HCT116 (cell line): ENCODE results near the gene SEMA3F. TPM values are rescaled to one million over a fixed set of nuclear protein-coding genes. Genes with fewer than 3 reads are reported as not detected.

Source experiments
- ATAC-seq: fragments of 200-7000 bp; cut with Tn5 transposase; 2 replicates; pipeline ENCODE4 v1.9.1; 2020; ENCODE audit warnings: mild to moderate bottlenecking, moderate library complexity
- BruUV-seq: library from RNA; stranded (reverse); fragments of 400-500 nt; replicated peaks from 2 replicates; lab custom pipeline; 2021; lab: Mats Ljungman, UMichigan
- CTCF ChIA-PET: fragments of 300-600 bp; sonication (Branson Sonifier 250); formaldehyde crosslinking; loops from one replicate; lab custom pipeline; 2021; ENCODE audit warnings: antibody characterized with exemption; lab: Charles Lee
- POLR2A ChIA-PET: fragments of 300-600, 350-600 bp; sonication (Branson Sonifier 250); formaldehyde crosslinking; loops from one replicate; lab custom pipeline; 2021; ENCODE audit warnings: antibody characterized with exemption; lab: Charles Lee
- RAD21 ChIA-PET, 2 experiments: fragments of 300-600 bp; sonication (Branson Sonifier 250); formaldehyde crosslinking; loops; one replicate each; lab custom pipeline; 2023; ENCODE audit warnings: low total read pairs in 2 of 2; ENCODE audit not compliant: uncharacterized antibody in 2 of 2, unreplicated experiment in 2 of 2, low non-redundant PET in 1 of 2; lab: Charles Lee
- DNase-seq: peaks from one replicate; pipeline ENCODE4 v3.0.0-alpha.2; 2010; ENCODE audit warnings: low read depth, low spot score
- H2AFZ ChIP-seq: fragments of 200-600 bp; shearing (Covaris generic), sonication (generic); 2 replicates; pipeline ENCODE4 v1.6.1; 2017; ENCODE audit warnings: low read depth, mixed run types, mixed read lengths, antibody characterized with exemption, low read length; ENCODE audit not compliant: poor library complexity, severe bottlenecking
- H3K27ac ChIP-seq: 2 replicates; pipeline ENCODE4 v1.5.1; 2012; ENCODE audit warnings: low read depth, low read length
- H3K27me3 ChIP-seq: fragments of 200-600 bp; sonication (generic); 2 replicates; pipeline ENCODE4 v1.6.1; 2016; ENCODE audit warnings: mixed run types, low read length, mixed read lengths; ENCODE audit not compliant: insufficient read depth
- H3K36me3 ChIP-seq, 2 experiments: fragments of 200-500 bp in 1 of 2; fragments of 200-600 bp in 1 of 2; sonication (Bioruptor generic) in 1 of 2; sonication (generic) in 1 of 2; 2 replicates each; pipeline versions ENCODE4 v1.5.1 to v1.6.1; 2014 to 2016; ENCODE audit warnings: low read length in 2 of 2, inconsistent platforms in 1 of 2, mixed read lengths in 1 of 2, mixed run types in 1 of 2; ENCODE audit not compliant: insufficient read depth in 2 of 2, control insufficient read depth in 1 of 2
- H3K4me1 ChIP-seq, 2 experiments: fragments of 200-600 bp in 1 of 2; sonication (generic) in 1 of 2; 2 replicates each; pipeline versions ENCODE4 v1.5.1 to v1.6.1; 2012 to 2017; ENCODE audit warnings: low read length in 2 of 2, inconsistent platforms in 1 of 2, mild to moderate bottlenecking in 1 of 2, mixed read lengths in 1 of 2, mixed run types in 1 of 2, moderate library complexity in 1 of 2; ENCODE audit not compliant: insufficient read depth in 2 of 2, control insufficient read depth in 1 of 2
- H3K4me2 ChIP-seq: fragments of 200-600 bp; sonication (generic); 2 replicates; pipeline ENCODE4 v1.6.1; 2017; ENCODE audit warnings: mixed run types, low read length, mixed read lengths
- H3K4me3 ChIP-seq, 2 experiments: fragments of 200-600 bp in 1 of 2; sonication (generic) in 1 of 2; replicated peaks in 1 of 2; 2 replicates each; pipeline ENCODE4 v1.5.1; 2011 to 2016; ENCODE audit warnings: low read length in 2 of 2, control low read depth in 1 of 2, low read depth in 1 of 2, mild to moderate bottlenecking in 1 of 2, mixed read lengths in 1 of 2, mixed run types in 1 of 2
- H3K79me2 ChIP-seq: fragments of 200-600 bp; sonication (generic); 2 replicates; pipeline ENCODE4 v1.6.1; 2017; ENCODE audit warnings: mild to moderate bottlenecking, mixed run types, low read length, moderate library complexity, mixed read lengths; ENCODE audit not compliant: insufficient read depth
- H3K9ac ChIP-seq: fragments of 200-600 bp; sonication (generic); 2 replicates; pipeline ENCODE4 v1.6.1; 2016; ENCODE audit warnings: low read length, mixed read lengths
- H3K9me2 ChIP-seq: fragments of 200-600 bp; sonication (generic), shearing (Covaris generic); 2 replicates; pipeline ENCODE4 v1.6.1; 2017; ENCODE audit warnings: mixed run types, mild to moderate bottlenecking, moderate library complexity; ENCODE audit not compliant: insufficient read depth
- H3K9me3 ChIP-seq, 2 experiments: fragments of 200-500 bp in 1 of 2; fragments of 200-600 bp in 1 of 2; sonication (Bioruptor generic) in 1 of 2; sonication (generic) in 1 of 2; 2 replicates each; pipeline ENCODE4 v1.6.1; 2014 to 2017; ENCODE audit warnings: low read length in 2 of 2, mixed read lengths in 2 of 2, inconsistent platforms in 1 of 2, low read depth in 1 of 2, mild to moderate bottlenecking in 1 of 2, mixed run types in 1 of 2, moderate library complexity in 1 of 2; ENCODE audit not compliant: control insufficient read depth in 1 of 2, insufficient read depth in 1 of 2
- H4K20me1 ChIP-seq: fragments of 200-600 bp; sonication (generic), shearing (Covaris generic); 2 replicates; pipeline ENCODE4 v1.6.1; 2017; ENCODE audit warnings: mixed run types, mild to moderate bottlenecking, moderate library complexity; ENCODE audit not compliant: insufficient read depth
- ATF3 ChIP-seq: IDR thresholded peaks from 2 replicates; pipeline ENCODE4 v1.6.1; 2012
- CBX3 ChIP-seq: IDR thresholded peaks from 2 replicates; pipeline ENCODE4 v1.6.1; 2012; ENCODE audit warnings: low read depth
- EGR1 ChIP-seq: IDR thresholded peaks from 2 replicates; pipeline ENCODE4 v1.6.1; 2012; ENCODE audit warnings: low read depth
- ELF1 ChIP-seq: IDR thresholded peaks from 2 replicates; pipeline ENCODE4 v1.6.1; 2012; ENCODE audit warnings: low read depth, borderline replicate concordance
- EZH2 ChIP-seq: fragments of 200-600 bp; sonication (generic); IDR thresholded peaks from 2 replicates; pipeline ENCODE4 v1.6.1; 2017; ENCODE audit warnings: antibody characterized with exemption, mixed run types
- FOSL1 ChIP-seq: IDR thresholded peaks from 2 replicates; pipeline ENCODE4 v1.6.1; 2012; ENCODE audit warnings: low read depth
- MAX ChIP-seq: IDR thresholded peaks from 2 replicates; pipeline ENCODE4 v1.6.1; 2012
- POLR2A ChIP-seq: IDR thresholded peaks from 2 replicates; pipeline ENCODE4 v1.7.0; 2011; ENCODE audit warnings: borderline replicate concordance; ENCODE audit not compliant: insufficient read depth, insufficient read length; ENCODE audit errors: extremely low read depth
- POLR2AphosphoS5 ChIP-seq: IDR thresholded peaks from 2 replicates; pipeline ENCODE4 v1.6.1; 2011; ENCODE audit warnings: mild to moderate bottlenecking, low read depth, low read length, moderate library complexity
- SIN3A ChIP-seq: IDR thresholded peaks from 2 replicates; pipeline ENCODE4 v1.6.1; 2012; ENCODE audit warnings: low read depth
- SP1 ChIP-seq: IDR thresholded peaks from 2 replicates; pipeline ENCODE4 v1.6.1; 2012; ENCODE audit warnings: low read depth
- SRF ChIP-seq: IDR thresholded peaks from 2 replicates; pipeline ENCODE4 v1.6.1; 2012; ENCODE audit warnings: low read depth
- YY1 ChIP-seq: IDR thresholded peaks from 2 replicates; pipeline ENCODE4 v1.6.1; 2011; ENCODE audit warnings: low read length, low read depth, moderate library complexity, mild to moderate bottlenecking; ENCODE audit not compliant: insufficient replicate concordance; ENCODE audit errors: extremely low read depth
- ZBTB33 ChIP-seq: IDR thresholded peaks from 2 replicates; pipeline ENCODE4 v1.6.1; 2011; ENCODE audit warnings: mild to moderate bottlenecking, low read length, moderate library complexity; ENCODE audit not compliant: insufficient replicate concordance; ENCODE audit errors: extremely low read depth
- ZNF274 ChIP-seq: fragments of 200-500 bp; sonication (Bioruptor generic); IDR thresholded peaks from 2 replicates; pipeline ENCODE4 v1.6.1; 2014; ENCODE audit warnings: mild to moderate bottlenecking, low read depth, low read length, inconsistent platforms
- intact Hi-C: fragments of 100-400 bp; cut with micrococcal nuclease; formaldehyde crosslinking; loops from 2 replicates; pipeline ENCODE4 v1.10.0; 2022
- total RNA-seq: library from RNA; stranded (reverse); gene quantifications from one replicate; pipeline ENCODE4 v1.2.1, GENCODE V29; 2021; ENCODE audit not compliant: unreplicated experiment
- TF ChIP-seq, protein P1 (sequence below), 3 experiments: fragments of 200-600 bp in 1 of 3; sonication (generic) in 1 of 3; IDR thresholded peaks in 2 of 3; conservative IDR thresholded peaks in 1 of 3; 2 replicates each; pipeline ENCODE4 v1.5.1; 2012 to 2017; ENCODE audit warnings: low read depth in 2 of 3, low read length in 2 of 3, antibody characterized with exemption in 1 of 3, borderline replicate concordance in 1 of 3, control low read depth in 1 of 3, mild to moderate bottlenecking in 1 of 3, mixed read lengths in 1 of 3, mixed run types in 1 of 3, moderate library complexity in 1 of 3; ENCODE audit not compliant: insufficient read depth in 1 of 3
- TF ChIP-seq, protein P2 (sequence below): IDR thresholded peaks from 2 replicates; pipeline ENCODE4 v1.6.1; 2012; ENCODE audit warnings: low read depth

Gene SEMA3F
- total RNA-seq, 1 experiment from 2014 or later, result 15.7 TPM

DNA sequence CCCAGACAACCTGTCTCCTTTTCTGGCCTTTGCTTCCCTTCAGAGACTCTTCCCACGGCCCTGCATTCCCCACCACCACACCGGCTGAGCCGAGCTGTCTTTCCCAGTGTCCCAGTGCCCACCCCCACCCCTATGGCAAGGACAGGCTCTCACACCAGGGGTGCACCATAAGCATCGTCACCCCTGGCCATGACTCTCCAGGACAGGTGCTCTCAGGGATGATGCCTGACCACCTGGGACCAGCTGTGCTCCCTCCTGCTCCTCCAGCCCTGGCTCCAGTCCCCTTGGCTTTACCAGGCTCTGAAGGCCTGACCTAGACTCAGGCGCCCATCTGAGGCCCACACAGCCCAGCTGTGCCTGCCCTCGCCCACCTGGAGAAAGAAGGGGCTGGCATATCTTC is 17.6 kb upstream of the SEMA3F start:
- Histone ChIP-seq H3K36me3 (no peaks in the 10 kb centered on the region), H3K27ac (no peak overlapping the region), H3K9me2 (no peaks in the 10 kb centered on the region), H3K9me3 (no peaks in the 10 kb centered on the region), H4K20me1 (no peaks in the 10 kb centered on the region), H3K4me2 (no peak overlapping the region), H3K27me3 (no peaks in the 10 kb centered on the region), H2AFZ (no peak overlapping the region), H3K4me1 (no peaks in the 10 kb centered on the region), H3K9ac (no peak overlapping the region), H3K79me2 (no peaks in the 10 kb centered on the region), H3K4me3 (no peak overlapping the region)
- ChIA-PET POLR2A (no interaction called here), RAD21 (no interaction called here), CTCF (no interaction called here)
- intact Hi-C loops, result no loop called here
- ATAC-seq (no peak), DNase-seq (no peak)
- no peak for TF ChIP-seq SIN3A
- TF ChIP-seq CBX3, result no peak
- no peak for TF ChIP-seq ZNF274
- TF ChIP-seq MAX, result no peak
- TF ChIP-seq, protein P1, sequence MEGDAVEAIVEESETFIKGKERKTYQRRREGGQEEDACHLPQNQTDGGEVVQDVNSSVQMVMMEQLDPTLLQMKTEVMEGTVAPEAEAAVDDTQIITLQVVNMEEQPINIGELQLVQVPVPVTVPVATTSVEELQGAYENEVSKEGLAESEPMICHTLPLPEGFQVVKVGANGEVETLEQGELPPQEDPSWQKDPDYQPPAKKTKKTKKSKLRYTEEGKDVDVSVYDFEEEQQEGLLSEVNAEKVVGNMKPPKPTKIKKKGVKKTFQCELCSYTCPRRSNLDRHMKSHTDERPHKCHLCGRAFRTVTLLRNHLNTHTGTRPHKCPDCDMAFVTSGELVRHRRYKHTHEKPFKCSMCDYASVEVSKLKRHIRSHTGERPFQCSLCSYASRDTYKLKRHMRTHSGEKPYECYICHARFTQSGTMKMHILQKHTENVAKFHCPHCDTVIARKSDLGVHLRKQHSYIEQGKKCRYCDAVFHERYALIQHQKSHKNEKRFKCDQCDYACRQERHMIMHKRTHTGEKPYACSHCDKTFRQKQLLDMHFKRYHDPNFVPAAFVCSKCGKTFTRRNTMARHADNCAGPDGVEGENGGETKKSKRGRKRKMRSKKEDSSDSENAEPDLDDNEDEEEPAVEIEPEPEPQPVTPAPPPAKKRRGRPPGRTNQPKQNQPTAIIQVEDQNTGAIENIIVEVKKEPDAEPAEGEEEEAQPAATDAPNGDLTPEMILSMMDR (IDR thresholded peaks at IDR 0.05 in 2 of 3, conservative IDR thresholded peaks at IDR 0.05 in 1 of 3; ENCODE audit: borderline replicate concordance in 1 of 3, insufficient read depth in 1 of 3, low read depth in 2 of 3, low read length in 2 of 3), result no peak
- TF ChIP-seq EZH2, result no peak
- no peak for TF ChIP-seq YY1
- no peak for TF ChIP-seq EGR1
- TF ChIP-seq SP1, result no peak
- no peak for TF ChIP-seq POLR2AphosphoS5
- no peak for TF ChIP-seq ATF3
- no peak for TF ChIP-seq FOSL1
- no peak for TF ChIP-seq ZBTB33
- TF ChIP-seq SRF, result no peak
- TF ChIP-seq, protein P2, sequence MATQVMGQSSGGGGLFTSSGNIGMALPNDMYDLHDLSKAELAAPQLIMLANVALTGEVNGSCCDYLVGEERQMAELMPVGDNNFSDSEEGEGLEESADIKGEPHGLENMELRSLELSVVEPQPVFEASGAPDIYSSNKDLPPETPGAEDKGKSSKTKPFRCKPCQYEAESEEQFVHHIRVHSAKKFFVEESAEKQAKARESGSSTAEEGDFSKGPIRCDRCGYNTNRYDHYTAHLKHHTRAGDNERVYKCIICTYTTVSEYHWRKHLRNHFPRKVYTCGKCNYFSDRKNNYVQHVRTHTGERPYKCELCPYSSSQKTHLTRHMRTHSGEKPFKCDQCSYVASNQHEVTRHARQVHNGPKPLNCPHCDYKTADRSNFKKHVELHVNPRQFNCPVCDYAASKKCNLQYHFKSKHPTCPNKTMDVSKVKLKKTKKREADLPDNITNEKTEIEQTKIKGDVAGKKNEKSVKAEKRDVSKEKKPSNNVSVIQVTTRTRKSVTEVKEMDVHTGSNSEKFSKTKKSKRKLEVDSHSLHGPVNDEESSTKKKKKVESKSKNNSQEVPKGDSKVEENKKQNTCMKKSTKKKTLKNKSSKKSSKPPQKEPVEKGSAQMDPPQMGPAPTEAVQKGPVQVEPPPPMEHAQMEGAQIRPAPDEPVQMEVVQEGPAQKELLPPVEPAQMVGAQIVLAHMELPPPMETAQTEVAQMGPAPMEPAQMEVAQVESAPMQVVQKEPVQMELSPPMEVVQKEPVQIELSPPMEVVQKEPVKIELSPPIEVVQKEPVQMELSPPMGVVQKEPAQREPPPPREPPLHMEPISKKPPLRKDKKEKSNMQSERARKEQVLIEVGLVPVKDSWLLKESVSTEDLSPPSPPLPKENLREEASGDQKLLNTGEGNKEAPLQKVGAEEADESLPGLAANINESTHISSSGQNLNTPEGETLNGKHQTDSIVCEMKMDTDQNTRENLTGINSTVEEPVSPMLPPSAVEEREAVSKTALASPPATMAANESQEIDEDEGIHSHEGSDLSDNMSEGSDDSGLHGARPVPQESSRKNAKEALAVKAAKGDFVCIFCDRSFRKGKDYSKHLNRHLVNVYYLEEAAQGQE, result no peak
- TF ChIP-seq ELF1, result no peak
- TF ChIP-seq POLR2A, result no peak
- BruUV-seq, result no TSS peak
